H1 (cell line): ENCODE data around the gene NLRP8. TPM values are rescaled to one million over a fixed set of nuclear protein-coding genes. Genes with fewer than 3 reads are reported as not detected.

Source experiments
- CTCF ChIA-PET: fragments of 300-600 bp; sonication (Branson Sonifier 250); formaldehyde crosslinking; loops from one replicate; lab custom pipeline; 2021; ENCODE audit not compliant: partially characterized antibody; lab: Charles Lee
- POLR2A ChIA-PET: fragments of 300-600 bp; sonication (Branson Sonifier 250); formaldehyde crosslinking; loops from one replicate; lab custom pipeline; 2021; ENCODE audit warnings: inconsistent platforms; ENCODE audit not compliant: partially characterized antibody; lab: Charles Lee
- DNase-seq, 2 experiments: peaks; one replicate each; pipeline versions ENCODE4 v3.0.0 to v3.0.0-alpha.2; 2010 to 2022; ENCODE audit warnings: low spot score in 2 of 2, low read depth in 1 of 2, mixed read lengths in 1 of 2
- FAIRE-seq: peaks from 2 replicates; lab custom pipeline; 2011; peaks lifted over from hg19 to GRCh38; lab: Jason Lieb, UNC
- H2AFZ ChIP-seq: 2 replicates; pipeline ENCODE4 v1.8.1; 2012; ENCODE audit warnings: low read length, inconsistent platforms
- H2AK5ac ChIP-seq: 2 replicates; pipeline ENCODE4 v1.6.1; 2013; ENCODE audit warnings: low read depth, low read length
- H2BK120ac ChIP-seq: replicated peaks from 2 replicates; pipeline ENCODE3; 2013; ENCODE audit warnings: low read depth, low read length, inconsistent platforms
- H2BK12ac ChIP-seq: 2 replicates; pipeline ENCODE4 v1.6.1; 2013; ENCODE audit warnings: low read depth, low read length
- H2BK15ac ChIP-seq: 2 replicates; pipeline ENCODE4 v1.6.1; 2013; ENCODE audit warnings: low read length
- H2BK20ac ChIP-seq: 2 replicates; pipeline ENCODE4 v1.6.1; 2013; ENCODE audit warnings: low read length
- H2BK5ac ChIP-seq: 2 replicates; pipeline ENCODE4 v1.6.1; 2013; ENCODE audit warnings: low read depth, low read length
- H3K14ac ChIP-seq: 2 replicates; pipeline ENCODE4 v1.6.1; 2013; ENCODE audit warnings: inconsistent platforms; ENCODE audit not compliant: insufficient read length
- H3K18ac ChIP-seq: 2 replicates; pipeline ENCODE4 v1.6.1; 2013; ENCODE audit warnings: low read length; ENCODE audit errors: extremely low read depth
- H3K23ac ChIP-seq: 2 replicates; pipeline ENCODE4 v1.6.1; 2013; ENCODE audit warnings: inconsistent platforms; ENCODE audit not compliant: insufficient read length
- H3K23me2 ChIP-seq: 2 replicates; pipeline ENCODE4 v1.6.1; 2013; ENCODE audit warnings: low read depth, low read length
- H3K27ac ChIP-seq: 2 replicates; pipeline ENCODE4 v1.6.1; 2011; ENCODE audit warnings: low read depth, low read length, inconsistent platforms
- H3K27me3 ChIP-seq, 4 experiments: replicated peaks in 1 of 4; 1 replicate in 1 of 4; 2 replicates in 3 of 4; pipeline versions ENCODE4 v1.6.1 to v1.8.1; 2011 to 2013; ENCODE audit warnings: low read length in 3 of 4, mild to moderate bottlenecking in 3 of 4, inconsistent platforms in 2 of 4, mixed read lengths in 2 of 4, moderate library complexity in 1 of 4; ENCODE audit not compliant: control insufficient read depth in 3 of 4, insufficient read depth in 3 of 4; ENCODE audit errors: extremely low read depth in 1 of 4
- H3K36me3 ChIP-seq, 4 experiments: 2 replicates each; pipeline versions ENCODE4 v1.6.1 to v1.8.1; 2011 to 2013; ENCODE audit warnings: mild to moderate bottlenecking in 4 of 4, low read length in 3 of 4, moderate library complexity in 2 of 4, control low read depth in 1 of 4, inconsistent platforms in 1 of 4; ENCODE audit not compliant: insufficient read depth in 4 of 4, control insufficient read depth in 2 of 4
- H3K4ac ChIP-seq: replicated peaks from 2 replicates; pipeline ENCODE3; 2013; ENCODE audit warnings: low read length, low read depth, mixed read lengths, inconsistent platforms; ENCODE audit not compliant: insufficient read length
- H3K4me1 ChIP-seq, 4 experiments: replicated peaks in 1 of 4; 1 replicate in 1 of 4; 2 replicates in 3 of 4; pipeline versions ENCODE4 v1.6.1 to v1.8.1; 2011 to 2013; ENCODE audit warnings: low read length in 3 of 4, inconsistent platforms in 2 of 4, mixed read lengths in 1 of 4; ENCODE audit not compliant: insufficient read depth in 4 of 4, control insufficient read depth in 3 of 4
- H3K4me2 ChIP-seq, 2 experiments: 2 replicates each; pipeline versions ENCODE4 v1.6.1 to v1.8.1; 2011 to 2013; ENCODE audit warnings: low read depth in 2 of 2, low read length in 2 of 2, control low read depth in 1 of 2, inconsistent platforms in 1 of 2, mild to moderate bottlenecking in 1 of 2; ENCODE audit not compliant: insufficient read depth in 1 of 2
- H3K4me3 ChIP-seq, 4 experiments: fragments of 200-600, 300-600 bp in 1 of 4; sonication (generic), shearing (Covaris generic), sonication (Bioruptor Twin) in 1 of 4; 2 replicates each; pipeline versions ENCODE4 v1.5.1 to v1.8.1; 2011 to 2016; ENCODE audit warnings: low read length in 4 of 4, low read depth in 3 of 4, control low read depth in 2 of 4, inconsistent platforms in 2 of 4, mild to moderate bottlenecking in 2 of 4, mixed read lengths in 1 of 4, moderate library complexity in 1 of 4; ENCODE audit not compliant: insufficient read depth in 2 of 4; ENCODE audit errors: extremely low read depth in 1 of 4
- H3K56ac ChIP-seq: replicated peaks from 2 replicates; pipeline ENCODE3; 2013; ENCODE audit warnings: low read depth, mild to moderate bottlenecking, mixed read lengths, low read length, inconsistent platforms; ENCODE audit not compliant: insufficient read length
- H3K79me1 ChIP-seq: 2 replicates; pipeline ENCODE4 v1.6.1; 2013; ENCODE audit warnings: low read depth, low read length, control low read depth
- H3K79me2 ChIP-seq, 2 experiments: 2 replicates each; pipeline versions ENCODE4 v1.6.1 to v1.8.1; 2012 to 2013; ENCODE audit warnings: low read length in 2 of 2, mild to moderate bottlenecking in 2 of 2, inconsistent platforms in 1 of 2; ENCODE audit not compliant: insufficient read depth in 2 of 2, control insufficient read depth in 1 of 2
- H3K9ac ChIP-seq, 4 experiments: replicated peaks in 1 of 4; 1 replicate in 1 of 4; 2 replicates in 3 of 4; pipeline versions ENCODE4 v1.6.1 to v1.8.1; 2011 to 2013; ENCODE audit warnings: low read depth in 3 of 4, low read length in 3 of 4, control low read depth in 2 of 4, mild to moderate bottlenecking in 2 of 4, moderate library complexity in 2 of 4, inconsistent platforms in 1 of 4; ENCODE audit errors: extremely low read depth in 1 of 4
- H3K9me3 ChIP-seq, 2 experiments: 2 replicates each; pipeline versions ENCODE4 v1.6.1 to v1.8.1; 2012 to 2013; ENCODE audit warnings: mild to moderate bottlenecking in 2 of 2, moderate library complexity in 2 of 2, control low read depth in 1 of 2, inconsistent platforms in 1 of 2, low read depth in 1 of 2, low read length in 1 of 2, mixed read lengths in 1 of 2; ENCODE audit not compliant: insufficient read depth in 2 of 2
- H4K20me1 ChIP-seq, 2 experiments: replicated peaks in 1 of 2; 2 replicates each; pipeline versions ENCODE3 to v1.8.1; 2011 to 2013; ENCODE audit warnings: inconsistent platforms in 2 of 2, low read length in 2 of 2, mild to moderate bottlenecking in 1 of 2; ENCODE audit not compliant: insufficient read depth in 2 of 2, control insufficient read depth in 1 of 2
- H4K5ac ChIP-seq: 2 replicates; pipeline ENCODE4 v1.6.1; 2013; ENCODE audit warnings: low read length, low read depth, mixed read lengths, inconsistent platforms; ENCODE audit not compliant: insufficient read length
- H4K8ac ChIP-seq: 2 replicates; pipeline ENCODE4 v1.8.0; 2013; ENCODE audit warnings: mild to moderate bottlenecking, moderate library complexity, low read length, inconsistent platforms; ENCODE audit not compliant: insufficient read depth; ENCODE audit errors: extremely low read depth
- H4K91ac ChIP-seq: replicated peaks from 2 replicates; pipeline ENCODE3; 2013; ENCODE audit warnings: low read length, mixed read lengths, inconsistent platforms; ENCODE audit not compliant: insufficient read length
- KDM5A ChIP-seq: fragments of 200-600 bp; IDR thresholded peaks from 2 replicates; pipeline ENCODE4 v1.7.1; 2012; ENCODE audit warnings: mild to moderate bottlenecking, low read length, inconsistent platforms, mixed read lengths
- POLR2A ChIP-seq, 2 experiments: IDR thresholded peaks; 1 replicate in 1 of 2; 2 replicates in 1 of 2; pipeline ENCODE4 v1.6.1; 2011; ENCODE audit warnings: low read depth in 2 of 2, low read length in 2 of 2, mild to moderate bottlenecking in 2 of 2; ENCODE audit errors: control extremely low read depth in 1 of 2
- SAP30 ChIP-seq: fragments of 300-600 bp; sonication (generic); IDR thresholded peaks from 2 replicates; pipeline ENCODE4 v1.7.1; 2012; ENCODE audit warnings: low read length, moderate library complexity, mild to moderate bottlenecking, inconsistent platforms; ENCODE audit not compliant: insufficient read depth, insufficient replicate concordance
- WGBS, 2 experiments: shearing (Covaris generic) in 1 of 2; methylation state at CpG; one replicate each; pipeline versions ENCODE4 v1.1.6 to v1.1.7; 2013 to 2015; ENCODE audit warnings: low lambda C conversion rate in 2 of 2, mixed read lengths in 2 of 2, inconsistent platforms in 1 of 2, low coverage in 1 of 2, missing lambda C conversion rate in 1 of 2; ENCODE audit not compliant: insufficient replicate concordance in 2 of 2, insufficient coverage in 1 of 2, insufficient read length in 1 of 2; ENCODE audit errors: extremely low coverage in 1 of 2, missing lambda C conversion rate in 1 of 2; 5-methylcytosine and 5-hydroxymethylcytosine counted together
- polyA plus RNA-seq, 7 experiments: library from polyadenylated mRNA; depleted of rRNA in 3 of 7; stranded (reverse) in 5 of 7; unstranded in 2 of 7; fragments of >200 nt in 5 of 7; fragments of 200-250 nt in 2 of 7; gene quantifications; 1 replicate in 5 of 7; 2 replicates in 1 of 7; 4 replicates in 1 of 7; pipeline versions ENCODE4 v1.2.1 to v1.2.3, GENCODE V29; 2011 to 2013; ENCODE audit warnings: missing spikeins in 2 of 7, mixed read lengths in 2 of 7
- total RNA-seq: library from RNA; stranded (reverse); fragmentation: NEBNext Ultra II Directional; extraction: Animal tissue kit (Norgen Biotek cat#: 25700); gene quantifications from 2 replicates; pipeline ENCODE4 v1.2.1, GENCODE V29; 2021
- TF ChIP-seq, protein P1 (sequence below): IDR thresholded peaks from 2 replicates; pipeline ENCODE4 v1.6.1; 2011; ENCODE audit warnings: low read depth, mild to moderate bottlenecking, low read length; ENCODE audit not compliant: insufficient read depth

Gene NLRP8
- total and polyA plus RNA-seq, 2 of the 8 experiments (the other 6 are each of a cell fraction or from before 2014, with no cell fraction given): not detected

DNA sequence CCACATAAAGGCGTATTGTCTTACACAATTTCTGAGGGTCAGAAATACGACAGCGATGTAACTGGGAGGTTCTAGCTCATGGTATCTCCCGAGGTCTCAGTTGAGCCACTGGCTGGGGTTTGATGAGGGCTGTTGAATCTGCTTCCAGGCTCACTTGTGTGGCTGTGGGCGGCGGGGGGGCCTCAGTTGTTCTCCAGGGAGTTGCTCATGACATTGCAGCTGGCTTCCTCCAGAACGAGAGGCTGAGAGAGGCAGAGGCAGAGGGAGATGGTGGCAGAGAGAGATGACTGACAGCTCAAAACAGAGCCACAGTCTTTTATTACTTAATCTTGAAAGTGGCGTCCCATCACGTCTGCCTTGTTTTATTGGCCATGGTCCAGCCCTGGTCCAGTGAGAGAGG is 32.8 kb downstream of the NLRP8 start:
- Histone ChIP-seq H4K91ac (no peak overlapping the region), H4K8ac (no peak overlapping the region), H3K4ac (no peak overlapping the region), H3K36me3 (peaks cover 0 to 3% (median 0%) of the 10 kb centered on the region in 4 experiments; a peak in 1 of 8 replicates), H4K5ac (no peak overlapping the region), H4K20me1 (no peaks in the 10 kb centered on the region), H3K4me2 (no peak overlapping the region), H3K4me1 (no peaks in the 10 kb centered on the region), H2BK20ac (no peak overlapping the region), H3K23me2 (no peaks in the 10 kb centered on the region), H2AFZ (no peak overlapping the region), H2BK15ac (no peak overlapping the region), H2AK5ac (no peak overlapping the region), H2BK5ac (no peak overlapping the region), H2BK120ac (no peak overlapping the region), H3K56ac (no peak overlapping the region), H3K79me1 (no peaks in the 10 kb centered on the region), H3K9ac (no peak overlapping the region), H3K23ac (no peak overlapping the region), H3K79me2 (no peaks in the 10 kb centered on the region), H3K14ac (no peak overlapping the region), H3K27me3 (no peaks in the 10 kb centered on the region), H3K9me3 (peaks cover 58 to 67% of the 10 kb centered on the region in 2 experiments), H3K18ac (no peak overlapping the region), H3K4me3 (no peak overlapping the region), H3K27ac (no peak overlapping the region), H2BK12ac (no peak overlapping the region)
- FAIRE-seq (no peak), DNase-seq (no peak)
- no peak for TF ChIP-seq SAP30
- no peak for TF ChIP-seq KDM5A
- TF ChIP-seq POLR2A (IDR thresholded peaks at IDR 0.05; ENCODE audit: control extremely low read depth in 1 of 2, low read depth in 2 of 2, low read length in 2 of 2): no peak
- TF ChIP-seq, protein P1, sequence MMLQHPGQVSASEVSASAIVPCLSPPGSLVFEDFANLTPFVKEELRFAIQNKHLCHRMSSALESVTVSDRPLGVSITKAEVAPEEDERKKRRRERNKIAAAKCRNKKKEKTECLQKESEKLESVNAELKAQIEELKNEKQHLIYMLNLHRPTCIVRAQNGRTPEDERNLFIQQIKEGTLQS: no peak
- POLR2A ChIA-PET: no interaction called here
- 76% methylated on average over 9 of the region's 9 CpGs; no CpG with 5 or more reads in 1 of the 2 experiments for WGBS, 2 experiments
- CTCF ChIA-PET: no interaction called here
